Endometrium (tissue), 2 donors: Measurements from ENCODE around the gene OAS1.
"Not testable (repeated sequence)": the region's sequence is repeated elsewhere in the genome, so short reads cannot be mapped to it uniquely, and the experiment has no call there.

ENCODE experiments used
- FAIRE-seq: peaks from 2 replicates; lab custom pipeline; 2012; peaks lifted over from hg19 to GRCh38; lab: Jason Lieb, UNC
- donor health status: control.
- donor health status: control.

The OAS1 gene

DNA sequence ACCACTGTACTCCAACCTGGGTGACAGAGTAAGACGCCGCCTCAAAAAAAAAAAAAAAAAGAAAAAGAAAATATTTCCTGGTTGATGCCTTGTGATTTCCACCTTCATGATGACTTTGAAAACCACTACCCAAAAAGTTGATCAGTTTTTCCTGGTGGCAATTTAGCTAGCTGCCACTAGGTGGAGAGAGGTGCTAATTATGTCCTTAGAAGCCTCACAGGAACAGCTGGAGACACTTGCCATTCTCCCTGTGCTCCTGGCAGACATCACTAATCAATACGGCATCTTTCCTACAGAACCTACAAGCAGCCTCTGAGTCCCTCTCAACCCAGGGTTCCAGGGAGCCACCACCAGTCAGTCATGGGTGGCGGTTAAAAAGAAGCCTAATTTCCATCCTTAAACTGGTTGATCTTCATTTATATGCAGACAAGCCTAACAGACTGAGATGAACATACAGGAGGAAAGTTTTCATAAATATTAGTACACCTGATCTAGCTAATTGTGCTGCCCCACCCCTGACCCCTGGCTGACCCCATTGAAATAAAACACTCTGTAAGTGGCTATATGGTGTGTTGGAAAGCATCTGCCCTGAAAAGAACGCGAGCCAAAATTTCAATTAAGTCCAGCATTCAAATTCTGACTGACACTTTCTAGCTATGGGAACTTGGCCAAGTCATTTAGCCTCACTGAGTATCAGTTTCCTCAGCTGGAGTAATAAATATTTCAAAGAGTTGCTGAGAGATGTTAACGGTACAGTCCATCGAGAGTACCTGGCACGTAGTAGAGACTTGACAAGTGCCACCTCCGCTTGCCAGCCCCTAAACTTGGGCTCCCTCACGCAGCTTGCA is 6.2 kb upstream of the OAS1 start:
- FAIRE-seq, result no peak

DNA sequence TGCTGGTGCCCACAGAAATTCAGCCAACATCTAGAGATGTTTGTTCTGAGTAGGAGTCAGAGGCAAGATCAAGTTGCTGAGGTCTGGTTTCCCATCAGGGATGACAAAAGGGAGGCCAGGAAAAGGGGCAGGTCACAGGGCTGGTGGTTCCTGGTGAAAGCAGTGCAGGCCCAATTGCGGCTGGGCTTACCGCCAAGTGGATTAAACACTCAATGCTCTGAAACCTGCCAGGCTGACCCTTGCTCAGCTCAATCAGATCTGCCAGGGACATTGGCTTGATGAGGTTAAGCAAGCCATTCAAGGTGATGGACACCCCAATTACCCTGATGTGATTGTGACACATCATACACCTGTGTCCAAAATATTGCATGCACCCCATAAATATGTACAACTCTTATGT is 5.5 kb upstream of the OAS1 start:
- no peak for FAIRE-seq

DNA sequence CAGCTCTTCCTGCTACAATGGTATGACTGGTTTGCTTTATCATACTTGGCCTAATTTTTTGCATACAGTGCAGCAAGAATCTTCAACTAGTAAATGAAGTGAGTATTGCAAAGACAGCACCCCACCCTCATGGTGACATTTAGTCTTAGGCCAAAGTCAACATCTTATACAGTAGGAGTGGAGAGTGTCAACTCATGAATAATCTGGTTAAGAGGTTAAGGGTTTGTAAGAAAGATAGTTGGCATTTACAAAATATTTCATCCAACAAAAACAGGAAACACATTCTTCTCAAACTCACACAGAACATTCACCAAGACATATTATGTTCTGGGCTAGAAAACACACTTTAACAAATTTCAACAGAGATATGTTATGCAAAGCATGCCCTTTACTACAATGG is 2.2 kb upstream of the OAS1 start:
- no peak for FAIRE-seq

DNA sequence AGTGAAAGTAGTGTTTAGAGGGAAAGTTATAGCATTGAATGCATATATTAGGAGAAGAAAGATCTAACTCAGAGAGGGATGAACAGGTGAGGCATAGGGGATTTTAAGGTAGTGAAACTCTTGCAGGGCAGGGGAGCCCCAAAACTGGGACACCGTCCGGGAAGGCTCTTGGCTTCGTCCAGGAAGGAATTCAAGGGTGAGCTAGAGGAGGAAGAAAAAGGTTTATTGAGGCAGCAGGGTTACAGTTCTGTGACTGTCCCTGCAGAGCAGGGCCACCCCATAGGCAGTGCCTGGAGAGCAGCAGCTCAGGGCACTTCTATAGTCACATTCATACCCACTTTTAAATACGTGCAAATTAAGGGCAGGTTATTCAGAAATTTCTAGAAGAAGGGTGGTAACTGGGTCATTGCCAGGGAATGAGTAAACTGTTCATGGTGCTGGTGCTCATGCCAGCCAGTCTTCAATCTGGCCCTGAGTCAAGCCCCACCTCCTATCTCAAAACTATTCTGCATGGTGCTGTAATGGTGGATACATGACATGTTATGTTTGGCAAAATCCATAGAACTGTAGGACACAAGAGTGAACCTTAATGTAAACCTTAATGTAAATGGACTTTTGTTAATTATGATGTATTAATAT is 1.2 kb upstream of the OAS1 start:
- FAIRE-seq, result no peak

DNA sequence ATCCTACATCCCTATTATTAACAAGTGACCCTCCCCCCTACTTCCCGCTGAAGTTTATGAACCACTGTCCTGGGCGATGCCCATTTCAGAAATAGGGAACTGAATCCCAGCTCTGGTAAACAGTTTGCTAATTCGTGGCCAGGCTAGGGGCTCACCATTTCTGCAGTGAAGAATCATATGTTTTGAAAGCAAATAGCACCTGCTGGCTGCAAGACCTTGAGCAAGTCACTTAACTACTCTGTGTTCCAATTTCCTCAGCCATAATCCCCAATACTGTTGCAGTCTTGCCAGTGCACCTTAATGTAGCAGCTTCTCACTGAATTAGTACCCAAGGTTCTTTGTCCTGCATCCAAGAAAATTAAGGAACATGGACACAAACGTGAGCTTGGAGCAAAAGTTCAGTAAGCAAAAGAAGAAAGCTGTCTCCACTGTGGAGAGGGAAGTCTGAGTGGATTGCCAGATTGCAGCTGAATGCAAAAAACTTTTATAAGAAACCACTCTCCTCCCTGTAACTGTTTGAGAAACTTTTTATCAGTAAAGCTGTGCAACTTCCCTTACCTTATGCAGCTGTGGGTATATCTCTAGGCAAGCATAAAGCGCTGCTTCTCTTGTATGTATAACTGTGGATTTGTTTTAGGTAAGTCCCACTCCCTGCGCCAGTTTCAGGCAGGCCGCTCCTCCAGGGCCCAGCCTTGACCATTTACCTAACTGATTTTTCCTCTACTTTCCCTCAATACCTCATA is 824 bp downstream of the OAS1 start:
- FAIRE-seq, result no peak

DNA sequence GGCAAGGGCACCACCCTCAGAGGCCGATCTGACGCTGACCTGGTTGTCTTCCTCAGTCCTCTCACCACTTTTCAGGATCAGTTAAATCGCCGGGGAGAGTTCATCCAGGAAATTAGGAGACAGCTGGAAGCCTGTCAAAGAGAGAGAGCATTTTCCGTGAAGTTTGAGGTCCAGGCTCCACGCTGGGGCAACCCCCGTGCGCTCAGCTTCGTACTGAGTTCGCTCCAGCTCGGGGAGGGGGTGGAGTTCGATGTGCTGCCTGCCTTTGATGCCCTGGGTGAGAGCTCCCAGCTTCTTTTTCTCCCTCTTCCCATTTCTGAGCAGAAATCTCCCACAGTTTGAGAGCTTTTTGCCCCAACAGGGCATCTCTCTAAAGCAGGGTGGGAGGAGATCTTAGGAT is 1.8 kb downstream of the OAS1 start:
- no peak for FAIRE-seq

DNA sequence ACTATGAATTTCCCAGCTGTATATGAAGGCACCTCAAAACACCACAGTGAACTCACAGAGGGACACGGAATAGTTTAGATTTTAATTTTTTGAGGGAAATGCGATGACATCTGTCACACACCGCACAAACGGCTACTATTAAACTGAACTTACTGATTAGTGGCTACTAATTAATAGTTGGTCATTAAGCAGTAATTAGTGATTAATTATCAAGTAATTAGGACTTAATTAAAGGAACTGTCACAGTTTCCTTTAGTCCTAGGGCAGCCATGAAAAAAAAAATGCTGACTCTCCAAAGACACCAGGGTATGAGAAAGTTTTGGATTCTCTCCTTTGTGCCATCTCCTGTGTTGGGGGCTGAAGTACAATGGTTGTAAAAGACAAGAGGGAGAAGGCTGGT is 2.9 kb downstream of the OAS1 start:
- FAIRE-seq, result no peak

DNA sequence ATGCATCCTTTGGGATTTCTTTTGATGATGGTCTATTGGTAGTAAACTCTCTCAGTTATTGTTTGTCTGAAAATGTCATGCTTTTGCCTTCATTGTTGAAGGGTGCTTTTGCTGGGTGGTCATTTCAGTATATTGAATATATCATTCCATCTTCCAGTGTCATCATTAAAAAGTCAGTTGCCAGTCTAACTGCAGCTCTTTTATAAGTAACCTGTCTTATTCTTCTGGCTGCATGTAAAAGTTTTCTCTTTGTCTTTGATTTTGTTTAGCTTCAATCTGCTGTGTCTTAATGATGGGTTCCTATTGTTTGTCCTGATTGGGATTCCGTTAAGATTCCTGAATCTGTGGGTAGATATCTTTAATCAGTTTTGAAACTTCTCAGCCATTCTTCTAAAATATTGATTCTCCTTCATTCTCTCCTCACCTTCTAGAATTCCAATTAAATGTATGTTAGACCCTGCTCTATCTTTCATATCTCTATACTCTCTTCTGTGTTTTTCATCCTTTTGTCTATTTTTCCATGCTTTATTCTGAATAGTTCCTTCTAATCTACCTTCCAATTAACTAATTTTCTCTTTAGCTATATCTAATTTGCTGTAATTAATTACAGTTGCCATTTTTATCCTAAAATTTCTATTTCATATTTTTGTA is 6.4 kb downstream of the OAS1 start:
- no peak for FAIRE-seq

- FAIRE-seq, result not testable (repeated sequence)
Measured at GRCh38 chr12:112913888-112914287, 7.1 kb downstream of the OAS1 start.

GRCh38 chr12:112916270-112916669 is 9.5 kb downstream of the OAS1 start:
- FAIRE-seq, result no peak

- FAIRE-seq, result no peak
Measured at GRCh38 chr12:112919121-112919520, 12.4 kb downstream of the OAS1 start.

GRCh38 chr12:112924986-112925385 is 18.2 kb downstream of the OAS1 start:
- no peak for FAIRE-seq

- not testable (repeated sequence) for FAIRE-seq
Measured at GRCh38 chr12:112926416-112927033, 19.8 kb downstream of the OAS1 start.

DNA sequence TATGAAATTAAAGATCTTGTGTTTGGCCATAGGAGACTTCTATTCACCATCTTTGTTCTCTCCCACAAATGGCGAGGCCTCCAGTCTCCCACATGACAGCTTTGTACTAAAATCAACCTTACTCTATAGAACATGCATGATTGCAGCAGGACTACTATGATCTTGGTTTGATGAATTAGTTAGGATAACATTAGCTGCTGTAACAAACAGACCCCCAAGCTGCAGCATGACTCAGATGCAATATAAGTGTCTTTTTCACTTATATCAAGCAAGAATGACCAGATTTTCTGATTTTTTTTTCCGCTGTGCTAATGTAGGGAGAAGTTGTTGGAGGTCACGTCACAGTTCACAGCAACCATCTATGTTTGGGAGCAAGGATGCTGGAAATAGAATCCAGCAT is 20.7 kb downstream of the OAS1 start:
- no peak for FAIRE-seq

GRCh38 chr12:112927925-112928324 is 21.2 kb downstream of the OAS1 start:
- no peak for FAIRE-seq

GRCh38 chr12:112928978-112929377 is 22.2 kb downstream of the OAS1 start:
- no peak for FAIRE-seq

DNA sequence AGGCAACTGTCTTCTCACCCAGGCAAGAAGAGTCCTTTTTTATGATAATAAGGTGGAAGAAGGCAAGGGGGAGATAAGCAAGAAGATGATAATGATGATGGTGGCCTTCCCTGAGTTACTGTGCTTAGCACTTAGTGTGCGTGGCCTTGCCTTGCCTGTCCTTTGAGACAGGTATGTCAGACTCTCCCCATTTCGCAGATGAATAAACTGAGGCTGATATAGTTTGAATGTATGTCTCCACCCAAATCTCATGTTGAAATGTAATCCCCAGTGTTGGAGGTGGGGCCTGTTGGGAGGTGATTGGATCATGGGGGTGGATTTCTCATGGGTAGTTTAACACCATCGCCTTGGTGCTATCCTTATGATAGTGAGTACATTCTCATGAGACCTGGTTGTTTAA is 23.0 kb downstream of the OAS1 start:
- no peak for FAIRE-seq

DNA sequence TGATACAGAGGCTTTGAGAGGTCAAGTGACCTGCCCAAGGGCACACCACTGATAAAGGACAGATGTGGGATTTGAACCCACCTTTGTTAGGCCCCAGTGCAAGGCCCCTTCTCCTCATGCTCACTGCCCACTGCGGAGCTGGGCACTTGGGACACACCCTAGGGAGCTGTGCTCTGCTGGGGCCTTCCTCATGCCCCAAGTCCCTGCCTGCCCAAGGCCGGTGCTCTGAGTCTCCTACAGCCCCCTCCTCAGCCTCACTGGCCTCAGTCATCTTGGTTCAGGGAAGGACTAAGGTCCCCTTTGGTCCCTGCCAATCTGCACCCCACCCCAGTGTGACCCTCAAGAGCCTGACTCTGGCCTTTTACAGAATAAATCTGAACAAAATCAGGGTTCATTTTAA is 23.6 kb downstream of the OAS1 start:
- no peak for FAIRE-seq

- no peak for FAIRE-seq
Measured at GRCh38 chr12:112932485-112933128, 25.8 kb downstream of the OAS1 start.

GRCh38 chr12:112933129-112933505 is 26.4 kb downstream of the OAS1 start:
- no peak for FAIRE-seq

DNA sequence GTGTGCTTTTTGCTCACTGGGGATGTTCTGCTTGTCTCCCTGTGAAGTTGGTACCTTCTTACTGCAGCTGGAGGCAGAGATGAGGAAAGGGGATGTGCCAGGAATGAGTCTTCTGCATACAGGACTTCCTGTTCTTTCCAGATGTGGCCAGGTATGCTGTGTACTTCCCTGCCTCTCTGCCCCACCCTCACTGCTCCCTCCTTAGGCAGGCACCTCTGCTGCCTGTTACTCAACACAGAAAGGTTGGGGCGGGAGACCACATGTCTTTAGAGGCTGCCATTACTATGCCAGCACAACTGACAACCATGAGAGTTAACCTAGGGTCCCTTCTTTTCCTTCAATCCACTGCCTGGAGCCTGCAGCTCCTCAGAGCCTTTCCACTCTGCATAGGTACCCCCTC is 29.5 kb downstream of the OAS1 start:
- FAIRE-seq, result no peak

- no peak for FAIRE-seq
Measured at GRCh38 chr12:112936927-112937326, 30.2 kb downstream of the OAS1 start.
